Liver (tissue), 9 donors: ENCODE measurements around the gene MANBA. TPM values are rescaled to one million over a fixed set of nuclear protein-coding genes. Genes with fewer than 3 reads are reported as not detected.

Source experiments
- DNase-seq: peaks from one replicate; pipeline ENCODE4 v3.0.0-alpha.2; 2017; ENCODE audit warnings: low spot score
- H3K27ac ChIP-seq, 2 donors: one replicate each; pipeline ENCODE4 v1.7.0; 2013; ENCODE audit warnings: inconsistent platforms in 2 of 2, low read length in 2 of 2, control low read depth in 1 of 2, low read depth in 1 of 2, mild to moderate bottlenecking in 1 of 2
- H3K27me3 ChIP-seq, 4 donors: one replicate each; pipeline versions ENCODE4 v1.6.1 to v1.7.0; 2013; ENCODE audit warnings: low read length in 3 of 4, inconsistent platforms in 1 of 4, mild to moderate bottlenecking in 1 of 4, moderate library complexity in 1 of 4; ENCODE audit not compliant: control insufficient read depth in 4 of 4, insufficient read depth in 4 of 4
- H3K36me3 ChIP-seq, 4 donors: one replicate each; pipeline versions ENCODE4 v1.6.1 to v1.7.0; 2013; ENCODE audit warnings: low read length in 3 of 4, mild to moderate bottlenecking in 3 of 4, low read depth in 1 of 4, moderate library complexity in 1 of 4; ENCODE audit not compliant: control insufficient read depth in 4 of 4, insufficient read depth in 3 of 4
- H3K4me1 ChIP-seq, 4 donors: one replicate each; pipeline versions ENCODE4 v1.6.1 to v1.7.0; 2013; ENCODE audit warnings: low read length in 3 of 4, mild to moderate bottlenecking in 3 of 4, moderate library complexity in 1 of 4; ENCODE audit not compliant: control insufficient read depth in 4 of 4, insufficient read depth in 4 of 4
- H3K4me3 ChIP-seq, 3 donors: one replicate each; pipeline versions ENCODE4 v1.6.1 to v1.7.0; 2013; ENCODE audit warnings: low read length in 3 of 3, control low read depth in 1 of 3, low read depth in 1 of 3, mild to moderate bottlenecking in 1 of 3
- H3K9ac ChIP-seq, 2 donors: one replicate each; pipeline ENCODE4 v1.7.0; 2013; ENCODE audit warnings: low read length in 2 of 2, mild to moderate bottlenecking in 2 of 2, moderate library complexity in 2 of 2, control low read depth in 1 of 2, low read depth in 1 of 2
- H3K9me3 ChIP-seq, 4 donors: one replicate each; pipeline versions ENCODE4 v1.6.1 to v1.7.0; 2013; ENCODE audit warnings: low read length in 3 of 4; ENCODE audit not compliant: control insufficient read depth in 4 of 4
- EGR1 ChIP-seq, 2 donors: IDR thresholded peaks; 2 replicates each; pipeline ENCODE4 v1.6.1; 2016 to 2018; ENCODE audit warnings: antibody characterized with exemption in 2 of 2, low read depth in 2 of 2
- FOXA1 ChIP-seq: IDR thresholded peaks from 2 replicates; pipeline ENCODE4 v1.6.1; 2016; ENCODE audit warnings: antibody characterized with exemption
- FOXA2 ChIP-seq: IDR thresholded peaks from 2 replicates; pipeline ENCODE4 v1.6.1; 2016; ENCODE audit warnings: antibody characterized with exemption
- GABPA ChIP-seq, 2 donors: IDR thresholded peaks in 1 of 2; conservative IDR thresholded peaks in 1 of 2; 2 replicates each; pipeline ENCODE4 v1.6.1; 2016; ENCODE audit warnings: antibody characterized with exemption in 2 of 2, mild to moderate bottlenecking in 1 of 2, moderate library complexity in 1 of 2
- HNF4A ChIP-seq, 2 donors: conservative IDR thresholded peaks; 2 replicates each; pipeline ENCODE4 v1.6.1; 2016; ENCODE audit warnings: antibody characterized with exemption in 2 of 2, mild to moderate bottlenecking in 2 of 2
- HNF4G ChIP-seq: IDR thresholded peaks from 2 replicates; pipeline ENCODE4 v1.6.1; 2016; ENCODE audit warnings: antibody characterized with exemption
- JUND ChIP-seq, 2 donors: IDR thresholded peaks; 2 replicates each; pipeline ENCODE4 v1.6.1; 2016; ENCODE audit warnings: antibody characterized with exemption in 2 of 2
- NR2F2 ChIP-seq: IDR thresholded peaks from 2 replicates; pipeline ENCODE4 v1.6.1; 2016; ENCODE audit warnings: antibody characterized with exemption
- RAD21 ChIP-seq, 2 donors: IDR thresholded peaks; 2 replicates each; pipeline ENCODE4 v1.6.1; 2016; ENCODE audit warnings: antibody characterized with exemption in 2 of 2, mild to moderate bottlenecking in 2 of 2
- RXRA ChIP-seq, 2 donors: IDR thresholded peaks; 2 replicates each; pipeline ENCODE4 v1.6.1; 2017 to 2018; ENCODE audit warnings: antibody characterized with exemption in 2 of 2, mild to moderate bottlenecking in 1 of 2
- SP1 ChIP-seq: IDR thresholded peaks from 2 replicates; pipeline ENCODE4 v1.6.1; 2018; ENCODE audit warnings: antibody characterized with exemption, mild to moderate bottlenecking
- TAF1 ChIP-seq: conservative IDR thresholded peaks from 2 replicates; pipeline ENCODE4 v1.6.1; 2016; ENCODE audit warnings: antibody characterized with exemption, mild to moderate bottlenecking
- YY1 ChIP-seq: IDR thresholded peaks from 2 replicates; pipeline ENCODE4 v1.6.1; 2016; ENCODE audit warnings: antibody characterized with exemption, mild to moderate bottlenecking
- WGBS: extraction: QIAGEN DNeasy Blood & Tissue Kit; methylation state at CpG from one replicate; pipeline ENCODE4 v1.1.7; 2013; 5-methylcytosine and 5-hydroxymethylcytosine counted together
- polyA plus RNA-seq, 2 donors: library from polyadenylated mRNA; stranded (reverse) in 1 of 2; unstranded in 1 of 2; fragments of 200-250 nt in 1 of 2; fragments of >200 nt in 1 of 2; fragmentation: Nextera tagmentation in 1 of 2; extraction: Ambion mirVana in 1 of 2; gene quantifications; one replicate each; pipeline versions ENCODE4 v1.2.1 to v1.2.3, GENCODE V29; 2013 to 2015
- total RNA-seq, 2 donors: library from RNA; depleted of rRNA; stranded (reverse); fragments of >200 nt; gene quantifications; one replicate each; pipeline ENCODE4 v1.2.3, GENCODE V29; 2014
- TF ChIP-seq, protein P1 (sequence below): IDR thresholded peaks from 2 replicates; pipeline ENCODE4 v1.6.1; 2016; ENCODE audit warnings: antibody characterized with exemption
- TF ChIP-seq, protein P2 (sequence below): IDR thresholded peaks from 2 replicates; pipeline ENCODE4 v1.6.1; 2016; ENCODE audit warnings: antibody characterized with exemption
- TF ChIP-seq, protein P3 (sequence below): fragments of 150-350 bp; IDR thresholded peaks from 2 replicates; pipeline ENCODE4 v1.5.1; 2017; ENCODE audit warnings: improper control_type of control experiment, low read depth, low read length; ENCODE audit not compliant: missing input control
- TF ChIP-seq, protein P4 (sequence below): IDR thresholded peaks from 2 replicates; pipeline ENCODE4 v1.6.1; 2016; ENCODE audit warnings: antibody characterized with exemption
- TF ChIP-seq, protein P5 (sequence below): IDR thresholded peaks from 2 replicates; pipeline ENCODE4 v1.6.1; 2016; ENCODE audit warnings: antibody characterized with exemption, mild to moderate bottlenecking
- donor health status: healthy.
- donor health status: healthy.
- donor health status: healthy.
- donor health status: healthy.
- donor health status: healthy.

Gene MANBA
- total and polyA plus RNA-seq, 4 donors = 7.1 to 24.2 (median 15.5) TPM

DNA sequence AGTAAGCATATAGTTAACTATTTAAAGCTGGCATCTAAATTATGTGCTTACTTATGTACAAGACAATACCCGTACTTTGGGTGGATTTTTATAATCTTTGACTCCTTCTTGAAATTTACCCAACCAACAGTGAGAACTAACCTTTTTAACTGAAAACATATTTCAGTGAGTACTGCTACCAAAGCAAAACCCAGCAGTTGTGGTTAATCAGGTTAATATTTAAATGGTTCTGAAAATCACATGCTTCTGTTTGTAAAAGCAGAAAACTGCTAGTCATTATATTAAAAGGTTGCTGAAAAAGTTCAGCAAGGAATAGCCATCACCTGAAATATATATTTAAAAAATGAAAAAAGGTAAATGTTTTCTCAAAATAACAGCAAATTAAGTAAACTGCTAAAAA lies 46.6 kb upstream of the MANBA start:
- Histone ChIP-seq H3K27me3 (no peaks in the 10 kb centered on the region), H3K9ac (no peak overlapping the region), H3K4me1 (peaks cover 0 to 13% (median 8%) of the 10 kb centered on the region in 4 donors), H3K27ac (no peak overlapping the region), H3K36me3 (peaks cover 5 to 31% (median 19%) of the 10 kb centered on the region in 4 donors), H3K9me3 (no peaks in the 10 kb centered on the region), H3K4me3 (no peak overlapping the region)
- WGBS = 79% methylated on average over 1 of the region's 1 CpG
- TF ChIP-seq YY1 = no peak
- TF ChIP-seq, protein P1, sequence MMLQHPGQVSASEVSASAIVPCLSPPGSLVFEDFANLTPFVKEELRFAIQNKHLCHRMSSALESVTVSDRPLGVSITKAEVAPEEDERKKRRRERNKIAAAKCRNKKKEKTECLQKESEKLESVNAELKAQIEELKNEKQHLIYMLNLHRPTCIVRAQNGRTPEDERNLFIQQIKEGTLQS = no peak
- TF ChIP-seq FOXA1 = no peak
- no peak for TF ChIP-seq TAF1
- TF ChIP-seq, protein P2, sequence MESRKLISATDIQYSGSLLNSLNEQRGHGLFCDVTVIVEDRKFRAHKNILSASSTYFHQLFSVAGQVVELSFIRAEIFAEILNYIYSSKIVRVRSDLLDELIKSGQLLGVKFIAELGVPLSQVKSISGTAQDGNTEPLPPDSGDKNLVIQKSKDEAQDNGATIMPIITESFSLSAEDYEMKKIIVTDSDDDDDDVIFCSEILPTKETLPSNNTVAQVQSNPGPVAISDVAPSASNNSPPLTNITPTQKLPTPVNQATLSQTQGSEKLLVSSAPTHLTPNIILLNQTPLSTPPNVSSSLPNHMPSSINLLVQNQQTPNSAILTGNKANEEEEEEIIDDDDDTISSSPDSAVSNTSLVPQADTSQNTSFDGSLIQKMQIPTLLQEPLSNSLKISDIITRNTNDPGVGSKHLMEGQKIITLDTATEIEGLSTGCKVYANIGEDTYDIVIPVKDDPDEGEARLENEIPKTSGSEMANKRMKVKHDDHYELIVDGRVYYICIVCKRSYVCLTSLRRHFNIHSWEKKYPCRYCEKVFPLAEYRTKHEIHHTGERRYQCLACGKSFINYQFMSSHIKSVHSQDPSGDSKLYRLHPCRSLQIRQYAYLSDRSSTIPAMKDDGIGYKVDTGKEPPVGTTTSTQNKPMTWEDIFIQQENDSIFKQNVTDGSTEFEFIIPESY = no peak
- no peak for TF ChIP-seq JUND (IDR thresholded peaks at IDR 0.05)
- no peak for TF ChIP-seq NR2F2
- TF ChIP-seq, protein P3, sequence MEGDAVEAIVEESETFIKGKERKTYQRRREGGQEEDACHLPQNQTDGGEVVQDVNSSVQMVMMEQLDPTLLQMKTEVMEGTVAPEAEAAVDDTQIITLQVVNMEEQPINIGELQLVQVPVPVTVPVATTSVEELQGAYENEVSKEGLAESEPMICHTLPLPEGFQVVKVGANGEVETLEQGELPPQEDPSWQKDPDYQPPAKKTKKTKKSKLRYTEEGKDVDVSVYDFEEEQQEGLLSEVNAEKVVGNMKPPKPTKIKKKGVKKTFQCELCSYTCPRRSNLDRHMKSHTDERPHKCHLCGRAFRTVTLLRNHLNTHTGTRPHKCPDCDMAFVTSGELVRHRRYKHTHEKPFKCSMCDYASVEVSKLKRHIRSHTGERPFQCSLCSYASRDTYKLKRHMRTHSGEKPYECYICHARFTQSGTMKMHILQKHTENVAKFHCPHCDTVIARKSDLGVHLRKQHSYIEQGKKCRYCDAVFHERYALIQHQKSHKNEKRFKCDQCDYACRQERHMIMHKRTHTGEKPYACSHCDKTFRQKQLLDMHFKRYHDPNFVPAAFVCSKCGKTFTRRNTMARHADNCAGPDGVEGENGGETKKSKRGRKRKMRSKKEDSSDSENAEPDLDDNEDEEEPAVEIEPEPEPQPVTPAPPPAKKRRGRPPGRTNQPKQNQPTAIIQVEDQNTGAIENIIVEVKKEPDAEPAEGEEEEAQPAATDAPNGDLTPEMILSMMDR = no peak
- TF ChIP-seq RXRA (IDR thresholded peaks at IDR 0.05) = no peak
- TF ChIP-seq, protein P4, sequence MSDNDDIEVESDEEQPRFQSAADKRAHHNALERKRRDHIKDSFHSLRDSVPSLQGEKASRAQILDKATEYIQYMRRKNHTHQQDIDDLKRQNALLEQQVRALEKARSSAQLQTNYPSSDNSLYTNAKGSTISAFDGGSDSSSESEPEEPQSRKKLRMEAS = no peak
- TF ChIP-seq, protein P5, sequence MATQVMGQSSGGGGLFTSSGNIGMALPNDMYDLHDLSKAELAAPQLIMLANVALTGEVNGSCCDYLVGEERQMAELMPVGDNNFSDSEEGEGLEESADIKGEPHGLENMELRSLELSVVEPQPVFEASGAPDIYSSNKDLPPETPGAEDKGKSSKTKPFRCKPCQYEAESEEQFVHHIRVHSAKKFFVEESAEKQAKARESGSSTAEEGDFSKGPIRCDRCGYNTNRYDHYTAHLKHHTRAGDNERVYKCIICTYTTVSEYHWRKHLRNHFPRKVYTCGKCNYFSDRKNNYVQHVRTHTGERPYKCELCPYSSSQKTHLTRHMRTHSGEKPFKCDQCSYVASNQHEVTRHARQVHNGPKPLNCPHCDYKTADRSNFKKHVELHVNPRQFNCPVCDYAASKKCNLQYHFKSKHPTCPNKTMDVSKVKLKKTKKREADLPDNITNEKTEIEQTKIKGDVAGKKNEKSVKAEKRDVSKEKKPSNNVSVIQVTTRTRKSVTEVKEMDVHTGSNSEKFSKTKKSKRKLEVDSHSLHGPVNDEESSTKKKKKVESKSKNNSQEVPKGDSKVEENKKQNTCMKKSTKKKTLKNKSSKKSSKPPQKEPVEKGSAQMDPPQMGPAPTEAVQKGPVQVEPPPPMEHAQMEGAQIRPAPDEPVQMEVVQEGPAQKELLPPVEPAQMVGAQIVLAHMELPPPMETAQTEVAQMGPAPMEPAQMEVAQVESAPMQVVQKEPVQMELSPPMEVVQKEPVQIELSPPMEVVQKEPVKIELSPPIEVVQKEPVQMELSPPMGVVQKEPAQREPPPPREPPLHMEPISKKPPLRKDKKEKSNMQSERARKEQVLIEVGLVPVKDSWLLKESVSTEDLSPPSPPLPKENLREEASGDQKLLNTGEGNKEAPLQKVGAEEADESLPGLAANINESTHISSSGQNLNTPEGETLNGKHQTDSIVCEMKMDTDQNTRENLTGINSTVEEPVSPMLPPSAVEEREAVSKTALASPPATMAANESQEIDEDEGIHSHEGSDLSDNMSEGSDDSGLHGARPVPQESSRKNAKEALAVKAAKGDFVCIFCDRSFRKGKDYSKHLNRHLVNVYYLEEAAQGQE = no peak
- TF ChIP-seq FOXA2 = no peak
- TF ChIP-seq GABPA (IDR thresholded peaks at IDR 0.05 in 1 of 2, conservative IDR thresholded peaks at IDR 0.05 in 1 of 2) = no peak
- TF ChIP-seq SP1 = no peak
- no peak for TF ChIP-seq RAD21 (IDR thresholded peaks at IDR 0.05)
- TF ChIP-seq EGR1 (IDR thresholded peaks at IDR 0.05; ENCODE audit: low read depth in 2 of 2) = no peak
- TF ChIP-seq HNF4G = no peak
- no peak for TF ChIP-seq HNF4A (conservative IDR thresholded peaks at IDR 0.05)
- DNase-seq = no peak
